Gastroesophageal sphincter (tissue), 3 donors: ENCODE results near the gene MPG.

Source experiments
- CTCF ChIP-seq, 4 experiments: fragments of 200-600 bp in 2 of 4; fragments of 450-650 bp in 2 of 4; sonication (generic) in 1 of 4; IDR thresholded peaks; one replicate each; pipeline ENCODE4 v1.5.1; 2017 to 2019; ENCODE audit warnings: antibody characterized with exemption in 4 of 4, mild to moderate bottlenecking in 2 of 4, moderate library complexity in 2 of 4
- EP300 ChIP-seq: sonication (generic); formaldehyde crosslinking; IDR thresholded peaks from one replicate; pipeline ENCODE4 v1.6.1; 2017; ENCODE audit warnings: antibody characterized with exemption, mild to moderate bottlenecking
- POLR2AphosphoS5 ChIP-seq: sonication (generic); formaldehyde crosslinking; IDR thresholded peaks from one replicate; pipeline ENCODE4 v1.6.1; 2017; ENCODE audit warnings: antibody characterized with exemption

GRCh38 chr16:67183-67791, 10.7 kb upstream of the MPG start:
- TF ChIP-seq CTCF (IDR thresholded peaks at IDR 0.05) (no peak), EP300 (no peak), POLR2AphosphoS5 (no peak)
